Thyroid gland (tissue), 4 donors: Measurements from ENCODE around the gene SERINC2.

ENCODE experiments used
- POLR2A ChIP-seq, 2 donors: fragments of 450-650 bp; IDR thresholded peaks; one replicate each; pipeline ENCODE4 v1.6.1; 2017; ENCODE audit warnings: antibody characterized with exemption in 2 of 2, mild to moderate bottlenecking in 2 of 2, moderate library complexity in 1 of 2
- TF ChIP-seq, protein P1 (sequence below), 6 experiments: fragments of 200-600 bp in 3 of 6; fragments of 450-650 bp in 3 of 6; sonication (generic) in 3 of 6; IDR thresholded peaks; one replicate each; pipeline ENCODE4 v1.5.1; 2016 to 2019; ENCODE audit warnings: antibody characterized with exemption in 6 of 6, mild to moderate bottlenecking in 2 of 6, inconsistent platforms in 1 of 6, moderate library complexity in 1 of 6

DNA sequence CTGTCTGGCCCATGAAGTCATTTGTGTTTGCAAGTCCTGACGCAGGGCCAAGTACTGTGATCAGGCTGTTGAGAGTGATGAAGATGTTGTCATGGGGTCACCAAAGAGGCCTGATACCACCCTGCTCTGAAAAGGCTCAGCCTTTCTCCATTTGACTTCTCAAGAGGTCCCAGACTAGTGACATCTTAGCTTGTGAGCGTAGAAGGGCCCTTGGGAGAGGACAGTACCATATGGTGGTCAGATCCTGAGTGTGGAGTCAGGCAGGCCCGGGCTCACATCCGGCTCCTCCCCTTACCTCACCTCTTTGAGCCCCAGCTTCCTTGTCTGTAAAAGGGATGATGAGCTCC is 29.6 kb downstream of the SERINC2 start:
- no peak for TF ChIP-seq POLR2A (IDR thresholded peaks at IDR 0.05)
- TF ChIP-seq, protein P1, sequence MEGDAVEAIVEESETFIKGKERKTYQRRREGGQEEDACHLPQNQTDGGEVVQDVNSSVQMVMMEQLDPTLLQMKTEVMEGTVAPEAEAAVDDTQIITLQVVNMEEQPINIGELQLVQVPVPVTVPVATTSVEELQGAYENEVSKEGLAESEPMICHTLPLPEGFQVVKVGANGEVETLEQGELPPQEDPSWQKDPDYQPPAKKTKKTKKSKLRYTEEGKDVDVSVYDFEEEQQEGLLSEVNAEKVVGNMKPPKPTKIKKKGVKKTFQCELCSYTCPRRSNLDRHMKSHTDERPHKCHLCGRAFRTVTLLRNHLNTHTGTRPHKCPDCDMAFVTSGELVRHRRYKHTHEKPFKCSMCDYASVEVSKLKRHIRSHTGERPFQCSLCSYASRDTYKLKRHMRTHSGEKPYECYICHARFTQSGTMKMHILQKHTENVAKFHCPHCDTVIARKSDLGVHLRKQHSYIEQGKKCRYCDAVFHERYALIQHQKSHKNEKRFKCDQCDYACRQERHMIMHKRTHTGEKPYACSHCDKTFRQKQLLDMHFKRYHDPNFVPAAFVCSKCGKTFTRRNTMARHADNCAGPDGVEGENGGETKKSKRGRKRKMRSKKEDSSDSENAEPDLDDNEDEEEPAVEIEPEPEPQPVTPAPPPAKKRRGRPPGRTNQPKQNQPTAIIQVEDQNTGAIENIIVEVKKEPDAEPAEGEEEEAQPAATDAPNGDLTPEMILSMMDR (IDR thresholded peaks at IDR 0.05): no peak
